ENCODE data around the gene LMTK2.

DNA sequence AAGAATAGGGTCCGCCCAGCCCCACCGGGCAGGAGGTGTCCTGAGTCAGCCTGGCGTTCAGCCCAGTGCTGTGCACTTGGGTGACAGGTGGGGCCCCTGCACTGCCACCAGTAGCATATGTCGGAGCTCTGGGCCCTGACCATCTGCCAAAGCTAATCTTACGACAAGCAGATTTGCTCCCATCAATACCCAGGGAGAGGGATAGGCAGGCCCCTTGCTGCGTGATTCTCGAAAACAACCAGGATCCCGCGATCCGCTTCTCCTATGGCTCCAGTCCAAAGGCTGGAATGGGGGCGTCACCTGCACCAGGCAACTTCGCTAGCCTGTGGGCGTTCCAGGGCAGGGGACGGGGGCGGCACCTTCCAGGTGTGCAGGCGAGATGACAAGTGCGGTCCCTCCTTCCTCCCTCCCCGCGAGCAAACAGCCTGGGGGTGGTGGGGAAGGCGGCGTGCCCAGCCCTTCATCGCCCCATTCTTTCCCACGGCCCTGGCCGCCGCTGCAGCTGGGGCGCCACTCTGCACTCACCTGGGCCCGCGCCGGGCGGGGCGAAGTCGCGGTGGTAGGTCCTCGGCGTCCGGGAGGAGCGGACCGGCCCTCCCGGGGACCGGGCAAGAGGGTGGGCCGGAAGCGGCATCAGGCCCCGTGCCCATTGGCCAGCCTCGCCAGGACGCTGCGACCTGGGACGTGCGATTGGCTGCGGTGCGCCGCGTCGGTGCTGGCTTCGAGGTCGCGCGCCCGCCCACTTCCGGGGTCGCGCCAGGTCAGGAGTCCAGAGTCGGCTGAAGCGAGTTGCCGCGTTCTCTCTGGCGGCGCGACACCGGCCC, 145.2 kb downstream of the LMTK2 start, which contains the start of gene TECPR1:
- TF ChIP-seq, protein P1, sequence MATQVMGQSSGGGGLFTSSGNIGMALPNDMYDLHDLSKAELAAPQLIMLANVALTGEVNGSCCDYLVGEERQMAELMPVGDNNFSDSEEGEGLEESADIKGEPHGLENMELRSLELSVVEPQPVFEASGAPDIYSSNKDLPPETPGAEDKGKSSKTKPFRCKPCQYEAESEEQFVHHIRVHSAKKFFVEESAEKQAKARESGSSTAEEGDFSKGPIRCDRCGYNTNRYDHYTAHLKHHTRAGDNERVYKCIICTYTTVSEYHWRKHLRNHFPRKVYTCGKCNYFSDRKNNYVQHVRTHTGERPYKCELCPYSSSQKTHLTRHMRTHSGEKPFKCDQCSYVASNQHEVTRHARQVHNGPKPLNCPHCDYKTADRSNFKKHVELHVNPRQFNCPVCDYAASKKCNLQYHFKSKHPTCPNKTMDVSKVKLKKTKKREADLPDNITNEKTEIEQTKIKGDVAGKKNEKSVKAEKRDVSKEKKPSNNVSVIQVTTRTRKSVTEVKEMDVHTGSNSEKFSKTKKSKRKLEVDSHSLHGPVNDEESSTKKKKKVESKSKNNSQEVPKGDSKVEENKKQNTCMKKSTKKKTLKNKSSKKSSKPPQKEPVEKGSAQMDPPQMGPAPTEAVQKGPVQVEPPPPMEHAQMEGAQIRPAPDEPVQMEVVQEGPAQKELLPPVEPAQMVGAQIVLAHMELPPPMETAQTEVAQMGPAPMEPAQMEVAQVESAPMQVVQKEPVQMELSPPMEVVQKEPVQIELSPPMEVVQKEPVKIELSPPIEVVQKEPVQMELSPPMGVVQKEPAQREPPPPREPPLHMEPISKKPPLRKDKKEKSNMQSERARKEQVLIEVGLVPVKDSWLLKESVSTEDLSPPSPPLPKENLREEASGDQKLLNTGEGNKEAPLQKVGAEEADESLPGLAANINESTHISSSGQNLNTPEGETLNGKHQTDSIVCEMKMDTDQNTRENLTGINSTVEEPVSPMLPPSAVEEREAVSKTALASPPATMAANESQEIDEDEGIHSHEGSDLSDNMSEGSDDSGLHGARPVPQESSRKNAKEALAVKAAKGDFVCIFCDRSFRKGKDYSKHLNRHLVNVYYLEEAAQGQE (IDR thresholded peaks at IDR 0.05; ENCODE audit: borderline replicate concordance): peak; percentile 14
- TF ChIP-seq, protein P2, sequence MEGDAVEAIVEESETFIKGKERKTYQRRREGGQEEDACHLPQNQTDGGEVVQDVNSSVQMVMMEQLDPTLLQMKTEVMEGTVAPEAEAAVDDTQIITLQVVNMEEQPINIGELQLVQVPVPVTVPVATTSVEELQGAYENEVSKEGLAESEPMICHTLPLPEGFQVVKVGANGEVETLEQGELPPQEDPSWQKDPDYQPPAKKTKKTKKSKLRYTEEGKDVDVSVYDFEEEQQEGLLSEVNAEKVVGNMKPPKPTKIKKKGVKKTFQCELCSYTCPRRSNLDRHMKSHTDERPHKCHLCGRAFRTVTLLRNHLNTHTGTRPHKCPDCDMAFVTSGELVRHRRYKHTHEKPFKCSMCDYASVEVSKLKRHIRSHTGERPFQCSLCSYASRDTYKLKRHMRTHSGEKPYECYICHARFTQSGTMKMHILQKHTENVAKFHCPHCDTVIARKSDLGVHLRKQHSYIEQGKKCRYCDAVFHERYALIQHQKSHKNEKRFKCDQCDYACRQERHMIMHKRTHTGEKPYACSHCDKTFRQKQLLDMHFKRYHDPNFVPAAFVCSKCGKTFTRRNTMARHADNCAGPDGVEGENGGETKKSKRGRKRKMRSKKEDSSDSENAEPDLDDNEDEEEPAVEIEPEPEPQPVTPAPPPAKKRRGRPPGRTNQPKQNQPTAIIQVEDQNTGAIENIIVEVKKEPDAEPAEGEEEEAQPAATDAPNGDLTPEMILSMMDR (IDR thresholded peaks at IDR 0.05; ENCODE audit: poor library complexity, severe bottlenecking): peak; percentile 31
- TF ChIP-seq TAF1 (IDR thresholded peaks at IDR 0.05; ENCODE audit: low read depth): peak; percentile 24
- TF ChIP-seq EZH2 (IDR thresholded peaks at IDR 0.05; ENCODE audit: borderline replicate concordance, insufficient read depth, low read length, poor library complexity, severe bottlenecking): no peak
- peak; percentile 73 for TF ChIP-seq POLR2AphosphoS5 (IDR thresholded peaks at IDR 0.05)
- TF ChIP-seq MXI1 (conservative IDR thresholded peaks at IDR 0.05; ENCODE audit: poor library complexity, severe bottlenecking): peak; percentile 84
- TF ChIP-seq SMC3 (conservative IDR thresholded peaks at IDR 0.05; ENCODE audit: poor library complexity): no peak
- no peak for TF ChIP-seq EP300 (conservative IDR thresholded peaks at IDR 0.05; ENCODE audit: poor library complexity, severe bottlenecking)
- no peak for TF ChIP-seq RAD21 (conservative IDR thresholded peaks at IDR 0.05)

All from neural cell (in vitro differentiated cells).